Fibroblast of skin of back (primary cell): ENCODE results near the gene ALG10B. TPM values are rescaled to one million over a fixed set of nuclear protein-coding genes. Genes with fewer than 3 reads are reported as not detected.
"Not testable (repeated sequence)": the region's sequence is repeated elsewhere in the genome, so short reads cannot be mapped to it uniquely, and the experiment has no call there.

ENCODE experiments used
- DNase-seq: peaks from one replicate; pipeline ENCODE4 v3.0.0-alpha.2; 2013
- polyA plus RNA-seq, 2 experiments: library from polyadenylated mRNA; unstranded; fragments of 120-200 nt; gene quantifications; one replicate each; pipeline ENCODE4 v1.2.1, GENCODE V29; 2013; ENCODE audit not compliant: insufficient read length in 2 of 2

Gene ALG10B
- 2.3 TPM for polyA plus RNA-seq (2013, experiment 1 of 2; ENCODE audit: insufficient read length)
- 2.5 TPM for polyA plus RNA-seq (2013, experiment 2 of 2; ENCODE audit: insufficient read length)

DNA sequence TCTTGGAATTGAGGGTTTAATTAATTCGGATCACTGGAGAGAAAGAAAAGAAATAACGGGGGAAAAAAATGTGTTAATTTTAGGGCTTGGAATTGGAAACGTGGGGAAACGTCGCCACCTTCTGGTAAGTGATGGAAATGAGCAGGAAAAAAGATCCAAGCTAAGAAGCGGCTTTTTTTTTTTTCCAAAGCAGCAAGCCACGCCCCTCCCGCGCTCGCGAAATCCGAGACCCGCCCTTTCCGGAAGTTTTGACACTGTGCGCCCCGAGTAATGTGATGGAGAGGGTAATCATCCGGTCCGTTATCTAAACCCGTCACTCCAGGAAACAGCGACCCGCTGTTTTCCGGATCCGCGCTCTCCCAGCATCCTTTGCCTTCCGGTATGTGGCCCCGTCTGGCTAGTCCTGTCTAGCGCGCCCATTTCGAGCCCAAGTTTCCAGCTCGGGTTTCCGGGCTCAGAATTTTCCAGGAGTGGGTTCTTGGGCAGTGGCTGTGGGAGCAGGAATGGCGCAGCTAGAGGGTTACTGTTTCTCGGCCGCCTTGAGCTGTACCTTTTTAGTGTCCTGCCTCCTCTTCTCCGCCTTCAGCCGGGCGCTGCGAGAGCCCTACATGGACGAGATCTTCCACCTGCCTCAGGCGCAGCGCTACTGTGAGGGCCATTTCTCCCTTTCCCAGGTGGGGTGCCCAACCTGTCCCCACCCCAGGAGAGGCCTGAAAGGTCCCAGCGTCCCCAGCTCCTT is at the start of gene ALG10B:
TSS of gene ALG10B (plus strand) at position 384 of the 739 bp plus-strand sequence. CDS start at position 504, 120 bp downstream.
- peak; percentile 97 for DNase-seq

DNA sequence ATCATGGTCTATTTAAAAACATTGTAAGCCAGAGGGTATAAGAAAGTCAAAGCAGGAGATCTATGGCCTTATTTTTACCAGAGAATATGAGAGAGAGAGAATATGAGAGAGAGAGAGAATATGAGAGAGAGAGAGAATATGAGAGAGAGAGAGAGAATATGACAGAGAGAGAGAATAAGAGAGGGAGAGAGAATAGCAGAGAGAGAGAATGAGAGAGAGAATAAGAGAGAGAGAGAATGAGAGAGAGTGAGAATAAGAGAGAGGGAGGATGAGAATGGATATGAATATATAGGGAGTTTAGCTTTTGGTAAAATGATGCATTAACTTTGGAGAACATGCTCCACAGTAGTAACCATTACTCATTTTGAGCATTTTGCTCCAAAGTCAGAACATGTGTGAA is 48.0 kb upstream of the ALG10B start:
- no peak for DNase-seq

DNA sequence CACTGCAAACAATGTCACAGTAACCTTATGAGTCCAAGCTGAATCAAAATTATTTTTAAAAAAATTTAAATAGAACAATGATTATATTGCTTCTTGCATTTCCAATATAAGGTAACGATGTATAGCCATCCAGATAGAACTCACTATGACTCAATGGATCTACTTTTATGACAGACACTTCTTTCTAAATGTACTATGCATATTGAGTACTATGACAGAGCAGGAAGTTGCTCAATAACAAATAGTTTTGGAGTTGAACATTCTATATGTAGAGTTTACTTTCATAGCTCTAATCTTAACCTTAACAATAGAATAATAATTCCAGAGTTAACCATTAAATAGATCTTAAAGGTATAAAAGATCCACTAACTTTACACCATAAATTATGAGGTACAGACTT is 46.7 kb upstream of the ALG10B start:
- no peak for DNase-seq

GRCh38 chr12:38279756-38280155 is 36.8 kb upstream of the ALG10B start:
- DNase-seq: no peak

GRCh38 chr12:38282886-38283285 is 33.7 kb upstream of the ALG10B start:
- no peak for DNase-seq

- DNase-seq: no peak
Observed at GRCh38 chr12:38289396-38289795, 27.2 kb upstream of the ALG10B start.

GRCh38 chr12:38291160-38291559 is 25.4 kb upstream of the ALG10B start:
- DNase-seq: no peak

GRCh38 chr12:38302972-38303371 is 13.6 kb upstream of the ALG10B start:
- not testable (repeated sequence) for DNase-seq

GRCh38 chr12:38321966-38322365 is 5.4 kb downstream of the ALG10B start:
- not testable (repeated sequence) for DNase-seq

- no peak for DNase-seq
Observed at GRCh38 chr12:38324912-38325311, 8.3 kb downstream of the ALG10B start.

- DNase-seq: no peak
Observed at GRCh38 chr12:38327356-38327755, 10.8 kb downstream of the ALG10B start.

GRCh38 chr12:38328306-38328895 is 11.8 kb downstream of the ALG10B start:
- peak; percentile 25 for DNase-seq

GRCh38 chr12:38330414-38330813 is 13.8 kb downstream of the ALG10B start:
- DNase-seq: not testable (repeated sequence)

DNA sequence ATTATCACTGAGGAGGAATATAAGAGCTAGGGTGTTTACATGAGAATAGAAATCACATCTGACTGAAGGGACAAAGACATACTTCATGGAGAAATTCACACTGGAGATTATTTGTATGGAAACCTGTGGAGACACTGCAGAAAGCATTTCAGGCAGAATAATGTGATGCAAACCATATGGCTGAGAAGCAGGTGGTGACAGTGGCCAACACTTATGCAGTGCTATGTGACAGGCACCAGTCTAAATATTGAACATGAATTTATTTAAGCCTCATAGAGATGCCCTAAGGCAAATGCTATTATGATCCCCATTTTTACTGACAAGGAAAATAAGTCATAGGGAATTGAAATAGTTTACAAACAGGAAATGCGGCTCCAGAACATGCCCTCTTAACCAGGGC is 16.2 kb downstream of the ALG10B start:
- no peak for DNase-seq

DNA sequence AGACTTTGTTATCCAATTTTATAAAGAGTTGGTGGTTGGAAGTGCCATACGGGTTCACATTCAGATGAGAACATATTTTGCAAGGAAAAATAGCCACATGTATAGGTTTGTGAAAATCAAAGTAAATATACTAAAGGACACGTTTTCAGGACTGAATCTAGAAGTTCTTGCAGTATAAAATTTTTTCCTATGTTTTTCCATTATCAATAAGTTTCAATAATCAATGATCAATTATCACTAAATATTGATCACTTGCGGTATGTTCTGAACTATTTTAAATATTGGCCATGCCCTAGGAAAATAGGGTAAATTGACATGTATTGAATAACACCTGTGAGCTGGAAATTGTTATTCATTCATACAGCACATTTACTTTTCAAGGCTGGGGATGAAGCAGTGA is 25.9 kb downstream of the ALG10B start:
- no peak for DNase-seq

GRCh38 chr12:38343256-38343655 is 26.7 kb downstream of the ALG10B start:
- DNase-seq: not testable (repeated sequence)

- DNase-seq: not testable (repeated sequence)
Observed at GRCh38 chr12:38343916-38344315, 27.3 kb downstream of the ALG10B start.

- no peak for DNase-seq
Observed at GRCh38 chr12:38350342-38351174, 34.0 kb downstream of the ALG10B start.

DNA sequence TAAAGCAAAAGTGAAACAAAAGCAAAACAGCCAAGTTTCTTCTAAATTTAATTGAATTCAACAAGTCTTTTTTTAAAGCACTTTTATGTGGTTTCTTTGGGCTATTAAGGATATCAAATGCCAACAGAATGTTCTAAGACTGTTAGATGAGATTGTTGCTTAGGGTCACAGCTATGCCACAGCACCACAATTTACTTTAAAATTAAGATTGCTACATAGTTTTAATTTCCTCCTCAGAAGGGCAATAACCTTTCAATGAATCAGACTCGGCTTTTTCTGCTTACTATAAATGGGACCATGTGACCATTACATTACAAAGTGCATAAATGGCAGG is 34.6 kb downstream of the ALG10B start:
- not testable (repeated sequence) for DNase-seq

DNA sequence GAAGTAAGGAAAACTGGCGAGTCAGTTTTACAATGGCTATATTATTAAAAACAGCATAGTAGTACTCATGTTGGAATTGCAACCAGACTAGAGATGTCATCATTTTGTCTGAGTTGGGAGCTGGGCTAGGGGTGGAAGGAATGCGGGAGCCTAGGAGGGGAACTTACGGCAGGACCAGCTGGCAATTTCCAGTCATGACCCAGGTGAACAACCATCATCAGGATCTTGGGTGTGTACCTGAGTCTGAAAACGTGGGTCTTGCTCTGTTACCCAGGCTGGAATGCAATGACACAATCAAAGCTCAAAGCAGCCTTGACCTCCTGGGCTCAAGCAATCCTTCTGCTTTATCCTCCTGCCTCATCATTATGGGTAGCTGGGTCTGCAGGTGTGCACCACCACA is 50.9 kb downstream of the ALG10B start:
- DNase-seq: no peak

DNA sequence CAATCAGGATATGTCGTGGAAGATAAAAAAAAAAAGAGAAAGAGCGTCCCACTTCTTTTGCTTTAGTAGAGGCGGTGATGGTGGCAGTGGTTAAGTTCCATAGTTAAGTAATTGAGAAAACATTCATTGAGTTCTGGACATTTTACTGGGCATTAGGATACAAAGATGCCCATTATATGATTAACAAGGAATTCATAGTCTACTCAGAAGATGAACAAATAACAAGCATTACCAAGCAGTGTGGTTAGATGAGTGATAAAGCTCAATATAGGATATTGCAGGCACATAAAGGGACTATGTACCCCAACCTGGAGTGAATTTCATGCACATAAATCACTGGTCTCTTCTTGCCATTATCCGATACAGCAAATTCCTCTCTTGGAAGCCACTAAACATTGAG is 53.7 kb downstream of the ALG10B start:
- no peak for DNase-seq

GRCh38 chr12:38373784-38374183 is 57.2 kb downstream of the ALG10B start:
- no peak for DNase-seq

DNA sequence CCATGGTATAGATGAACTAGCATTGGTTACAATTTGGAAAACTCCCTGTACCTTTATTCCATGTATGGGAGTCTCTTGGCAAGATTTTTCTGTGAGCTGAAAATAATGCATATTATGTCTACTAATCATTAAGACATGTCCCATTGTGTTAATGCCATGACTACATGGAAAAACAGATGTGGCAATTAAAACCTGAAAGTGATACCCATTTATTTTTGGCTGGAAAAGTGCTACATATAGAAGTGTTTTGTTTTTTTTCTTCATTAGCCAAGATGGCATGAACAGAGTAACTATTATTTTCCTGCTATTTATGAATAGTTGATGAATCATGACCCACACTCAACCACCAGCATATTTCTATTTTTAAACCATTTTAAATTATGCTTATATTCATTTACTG is 58.2 kb downstream of the ALG10B start:
- no peak for DNase-seq
